H1 (cell line): ENCODE data around the gene NCLN. TPM values are rescaled to one million over a fixed set of nuclear protein-coding genes. Genes with fewer than 3 reads are reported as not detected.

Experiments used
- ATF2 ChIP-seq: IDR thresholded peaks from 2 replicates; pipeline ENCODE4 v1.6.1; 2012; ENCODE audit warnings: low read length, inconsistent platforms
- CBX8 ChIP-seq: fragments of 300-800, 300-1000 bp; sonication (generic); IDR thresholded peaks from 2 replicates; pipeline ENCODE4 v1.7.1; 2016; ENCODE audit warnings: low read depth, low read length, borderline replicate concordance
- CHD7 ChIP-seq: fragments of 300-600 bp; sonication (generic); IDR thresholded peaks from 2 replicates; pipeline ENCODE4 v1.7.1; 2012; ENCODE audit warnings: low read length, moderate library complexity, mild to moderate bottlenecking, inconsistent platforms; ENCODE audit not compliant: insufficient replicate concordance
- SIX5 ChIP-seq: IDR thresholded peaks from 2 replicates; pipeline ENCODE4 v1.6.1; 2011; ENCODE audit warnings: mild to moderate bottlenecking, low read depth, low read length
- TAF1 ChIP-seq: IDR thresholded peaks from 2 replicates; pipeline ENCODE4 v1.6.1; 2011; ENCODE audit warnings: mild to moderate bottlenecking, low read depth, low read length
- TAF7 ChIP-seq: optimal IDR thresholded peaks from 2 replicates; pipeline ENCODE3; 2011; ENCODE audit warnings: low read depth, mild to moderate bottlenecking, inconsistent platforms, low read length, moderate library complexity, borderline replicate concordance
- TCF12 ChIP-seq: IDR thresholded peaks from 2 replicates; pipeline ENCODE4 v1.6.1; 2011; ENCODE audit warnings: low read depth, mild to moderate bottlenecking, low read length
- polyA plus RNA-seq, 7 experiments: library from polyadenylated mRNA; depleted of rRNA in 3 of 7; stranded (reverse) in 5 of 7; unstranded in 2 of 7; fragments of >200 nt in 5 of 7; fragments of 200-250 nt in 2 of 7; gene quantifications; 1 replicate in 5 of 7; 2 replicates in 1 of 7; 4 replicates in 1 of 7; pipeline versions ENCODE4 v1.2.1 to v1.2.3, GENCODE V29; 2011 to 2013; ENCODE audit warnings: missing spikeins in 2 of 7, mixed read lengths in 2 of 7
- total RNA-seq: library from RNA; stranded (reverse); fragmentation: NEBNext Ultra II Directional; extraction: Animal tissue kit (Norgen Biotek cat#: 25700); gene quantifications from 2 replicates; pipeline ENCODE4 v1.2.1, GENCODE V29; 2021

NCLN gene
- total and polyA plus RNA-seq, 2 of the 8 experiments (the other 6 are each of a cell fraction or from before 2014, with no cell fraction given): 89.2 to 103 TPM

- no peak for TF ChIP-seq TAF7
- no peak for TF ChIP-seq CHD7
- TF ChIP-seq CBX8: no peak
- no peak for TF ChIP-seq TCF12
- TF ChIP-seq SIX5: no peak
- TF ChIP-seq TAF1: no peak
- TF ChIP-seq ATF2: no peak
- TF ChIP-seq, all 59 proteins: peak for 0
Observed at GRCh38 chr19:3153286-3154230, 32.2 kb upstream of the NCLN start (continued).
